GM19463 (cell line): ENCODE data around the gene POU6F2.
A peak's percentile ranks its signal among the peaks of the same experiment; 100 is the strongest.

Source experiments
- ATAC-seq: cut with Tn5 transposase; IDR thresholded peaks from one replicate; pipeline ENCODE4 v1.9.1; 2021; ENCODE audit warnings: mild to moderate bottlenecking, moderate library complexity; ENCODE audit not compliant: unreplicated experiment

POU6F2 gene

GRCh38 chr7:39384386-39384785, 406.7 kb downstream of the POU6F2 start:
- ATAC-seq = no peak

DNA sequence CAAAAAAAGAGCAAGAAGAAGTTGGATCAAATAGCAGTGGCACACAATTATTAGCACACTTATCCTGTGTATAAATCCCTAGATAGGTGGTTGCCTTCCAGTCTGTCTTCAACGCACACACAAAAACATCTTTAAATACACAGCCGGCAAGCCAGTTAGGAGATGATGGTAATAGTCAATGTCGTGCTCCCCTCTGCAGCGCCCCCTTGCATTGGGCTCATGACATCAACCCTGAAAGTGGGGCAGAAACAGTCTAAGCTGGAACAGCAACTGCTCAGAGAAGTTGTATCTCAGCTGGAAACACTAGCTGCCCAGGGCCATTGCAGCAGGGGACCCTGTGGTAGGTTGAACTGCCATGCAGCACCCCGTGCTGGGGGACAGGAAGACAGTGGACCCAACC, 409.0 kb downstream of the POU6F2 start:
- no peak for ATAC-seq

DNA sequence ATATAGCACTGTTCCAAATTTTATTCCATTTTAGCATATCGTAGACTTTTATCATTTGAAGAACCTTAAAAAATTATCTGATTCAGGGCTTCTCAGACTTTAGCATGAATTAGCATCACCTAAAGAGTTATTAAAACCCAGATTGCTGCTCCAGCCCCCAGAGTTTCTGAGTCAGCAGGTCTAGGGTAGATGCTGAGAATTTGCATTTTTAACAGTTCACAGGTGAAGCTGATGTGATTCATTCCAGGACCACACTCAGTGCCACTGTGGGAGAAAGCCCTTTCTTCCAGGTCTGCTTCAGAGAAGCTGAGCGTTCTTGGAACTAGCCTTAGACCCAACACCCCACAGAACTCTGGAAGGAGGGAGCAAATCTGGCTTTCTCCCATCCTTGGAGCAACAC, 414.4 kb downstream of the POU6F2 start:
- ATAC-seq = no peak

DNA sequence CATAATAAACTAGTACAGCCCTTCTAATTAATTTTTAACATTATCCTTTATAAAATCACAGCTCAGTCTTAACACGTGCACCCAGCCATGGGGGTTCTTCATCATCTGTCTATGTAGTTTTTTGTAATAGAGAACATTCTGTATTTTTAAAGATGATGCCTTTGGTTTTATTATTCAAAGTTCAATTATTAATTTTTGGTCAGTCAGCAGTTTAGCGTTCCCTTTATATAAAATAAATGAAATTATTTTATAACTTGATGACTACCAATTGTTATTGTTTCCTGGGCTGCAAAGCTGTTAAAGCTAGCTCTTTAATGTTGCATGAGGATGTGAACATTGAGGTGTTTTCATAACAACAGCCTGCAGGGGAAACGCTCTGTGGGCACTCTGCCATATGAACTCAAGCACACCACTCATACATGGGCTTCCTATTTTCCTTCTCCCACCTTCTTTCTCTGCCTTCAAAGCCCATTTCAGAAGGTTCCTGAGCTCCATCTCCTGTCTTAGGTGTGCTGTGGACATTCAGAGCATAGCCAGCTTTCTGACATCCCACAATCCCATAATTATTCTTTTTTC, 416.5 kb downstream of the POU6F2 start:
- no peak for ATAC-seq

DNA sequence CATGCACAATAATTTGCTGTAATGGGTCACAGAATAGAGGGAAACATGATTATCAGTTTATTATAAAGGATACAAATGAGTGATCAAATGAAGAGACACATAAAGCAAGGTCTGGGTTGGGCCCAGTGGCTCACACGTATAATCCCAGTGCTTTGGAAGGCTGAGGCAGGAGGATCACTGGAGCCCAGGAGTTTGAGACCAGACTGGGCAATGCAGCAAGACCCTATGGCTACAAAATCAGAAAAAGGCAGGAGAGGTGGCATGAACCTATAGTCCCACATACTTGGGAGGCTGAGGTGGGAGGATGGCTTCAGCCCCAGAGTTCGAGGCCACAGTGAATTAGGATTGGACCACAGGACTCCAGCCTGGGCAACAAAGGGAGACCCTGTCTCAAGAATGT, 421.7 kb downstream of the POU6F2 start:
- no peak for ATAC-seq

DNA sequence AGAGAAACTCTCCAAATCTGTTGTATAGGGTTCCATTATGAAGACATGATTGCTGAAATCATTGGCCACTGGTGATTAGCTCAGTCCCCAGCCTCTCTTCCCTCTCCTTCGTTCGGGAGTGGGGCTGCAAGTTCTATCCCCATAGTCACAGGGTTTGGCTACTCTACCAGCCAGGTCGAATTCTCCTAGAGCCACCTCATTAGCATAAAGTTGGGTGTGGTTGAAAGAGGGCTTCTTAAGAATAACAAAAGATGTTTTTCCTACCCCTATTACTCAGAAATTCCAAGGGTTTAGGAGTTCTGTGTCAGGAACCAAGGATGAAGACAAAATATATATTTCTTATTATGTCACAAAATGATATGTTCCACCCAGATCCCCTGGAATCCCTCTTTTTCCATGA, 422.3 kb downstream of the POU6F2 start:
- ATAC-seq = no peak

DNA sequence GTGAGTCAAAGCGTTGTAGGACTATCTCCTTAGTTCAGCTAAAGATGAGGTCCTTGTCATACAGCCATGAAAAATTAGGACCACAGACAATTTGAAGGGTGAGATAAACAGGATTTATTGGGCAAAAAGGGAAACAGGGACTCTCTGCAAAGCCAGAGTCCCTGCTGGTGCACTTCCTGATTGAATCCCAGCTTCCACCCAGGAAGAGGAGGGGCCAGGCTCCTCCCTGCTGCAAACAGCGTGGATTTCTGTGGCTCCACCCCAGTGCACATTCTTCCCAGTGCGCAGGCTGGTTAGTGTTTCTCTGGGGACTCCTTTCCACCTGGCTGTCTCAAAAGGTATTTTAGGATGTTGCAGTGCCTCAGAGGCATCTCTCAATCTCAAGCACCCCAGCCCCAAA, 423.1 kb downstream of the POU6F2 start:
- no peak for ATAC-seq

DNA sequence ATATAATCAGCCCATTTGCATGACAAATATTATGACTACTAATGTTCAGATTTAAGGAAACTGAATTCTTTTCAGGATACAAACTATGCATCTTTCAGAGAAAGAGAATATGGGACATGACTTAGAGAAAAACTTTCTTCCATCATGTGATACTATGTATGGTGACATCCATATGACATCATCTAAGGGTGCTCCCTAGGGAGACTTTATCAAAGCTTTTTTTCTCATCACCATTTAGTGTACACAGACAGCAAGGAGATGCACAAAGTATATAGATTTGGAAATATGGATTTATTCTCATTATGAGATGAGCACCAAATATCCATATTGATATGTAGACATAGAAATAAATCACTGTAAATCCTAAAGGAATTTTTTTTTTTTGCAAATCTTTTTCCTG, 424.3 kb downstream of the POU6F2 start:
- ATAC-seq = no peak

DNA sequence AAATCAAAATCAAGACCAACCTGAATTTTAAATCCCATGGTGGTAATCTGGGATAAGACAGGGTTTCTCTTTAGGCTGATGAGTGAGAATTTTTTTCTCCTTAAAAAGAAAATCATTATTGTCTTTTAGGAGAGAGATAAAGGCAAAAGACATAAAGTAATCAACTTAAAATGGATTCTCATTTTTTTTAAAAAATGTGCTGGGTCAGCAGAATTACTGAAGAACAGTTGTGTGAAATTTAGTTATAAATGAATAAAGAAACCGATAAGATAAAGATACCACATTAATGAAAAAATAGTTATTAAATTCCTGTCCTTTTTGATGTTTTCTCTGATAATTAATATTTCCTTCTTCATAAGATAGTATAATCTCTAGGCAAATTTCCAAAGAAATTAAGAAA, 427.2 kb downstream of the POU6F2 start:
- ATAC-seq = no peak

DNA sequence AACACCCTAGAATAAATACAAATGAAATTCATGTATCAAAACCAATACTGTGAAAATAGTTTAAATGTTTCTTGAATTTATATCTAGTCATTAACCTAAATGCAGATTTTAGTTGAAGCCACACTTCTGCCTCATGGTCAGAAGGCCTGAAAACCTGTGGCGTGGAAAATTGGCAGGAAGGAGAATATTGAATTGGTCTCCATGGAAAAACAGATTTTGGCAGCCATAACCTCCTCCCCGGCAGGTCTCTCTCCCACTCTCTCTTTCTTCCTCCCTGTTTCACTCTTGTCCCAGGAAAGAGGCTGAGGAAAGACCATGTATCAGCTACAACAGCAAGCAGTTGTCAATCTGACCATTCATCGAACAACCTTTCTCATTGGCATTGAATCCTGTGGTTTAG, 427.9 kb downstream of the POU6F2 start:
- ATAC-seq = no peak

GRCh38 chr7:39406467-39406866, 428.8 kb downstream of the POU6F2 start:
- ATAC-seq = peak; percentile 92

DNA sequence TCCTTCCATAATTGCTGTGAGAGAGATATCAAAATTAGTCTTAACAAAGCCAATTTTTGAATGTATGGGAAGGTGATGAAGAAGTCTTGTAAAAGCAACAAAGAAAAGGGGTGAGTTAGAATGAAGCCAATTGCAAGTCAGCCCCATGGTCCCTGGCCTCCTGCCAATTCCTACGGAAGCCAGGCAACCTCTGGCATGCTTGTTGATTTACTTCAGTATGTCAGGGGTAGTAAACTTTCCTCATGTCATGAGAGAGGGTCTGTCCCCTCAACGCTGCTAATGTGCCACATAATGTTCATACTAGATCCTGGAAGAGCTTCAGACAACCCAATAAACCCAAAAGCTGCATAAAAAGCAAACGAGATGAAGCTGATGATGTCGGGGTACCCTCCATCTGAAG, 429.4 kb downstream of the POU6F2 start:
- ATAC-seq = no peak

DNA sequence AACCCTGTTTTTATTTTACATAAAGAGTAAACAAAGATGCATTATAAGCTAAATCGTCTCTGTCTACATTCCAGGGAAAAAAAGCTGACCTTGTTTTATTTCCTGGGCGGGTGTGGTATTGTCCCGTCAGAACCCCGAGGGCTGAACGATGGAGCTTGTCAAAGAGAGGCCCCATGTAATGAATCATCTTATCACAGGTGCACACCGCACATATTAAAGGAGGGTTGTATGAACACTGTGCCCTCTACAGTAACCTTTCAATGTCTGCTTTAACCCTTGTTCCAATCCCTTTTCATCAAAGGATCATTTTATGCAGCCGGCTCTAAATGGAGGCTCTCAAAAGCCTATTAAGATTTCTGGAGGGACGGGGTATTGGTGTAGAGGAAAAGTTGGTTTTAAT, 430.0 kb downstream of the POU6F2 start:
- ATAC-seq = no peak

DNA sequence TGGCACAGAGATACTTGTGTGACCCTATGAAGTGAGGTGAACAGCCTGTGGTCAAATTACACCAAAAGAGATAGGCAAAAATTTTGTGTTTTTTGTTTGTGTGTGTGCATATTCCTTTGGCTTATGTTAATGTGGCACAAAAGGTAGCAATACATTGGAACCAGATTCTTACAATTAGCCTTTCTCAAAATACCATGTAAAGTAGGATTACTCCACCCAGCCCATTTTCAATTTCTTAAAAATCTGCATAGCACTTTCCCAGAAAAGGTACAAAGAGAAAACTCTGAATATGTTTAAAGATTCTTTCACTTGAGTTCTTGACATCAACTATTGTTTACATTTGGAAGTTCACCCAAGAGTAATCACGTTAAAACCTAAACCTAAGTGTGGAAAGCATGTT, 431.2 kb downstream of the POU6F2 start:
- ATAC-seq = no peak

GRCh38 chr7:39410582-39410981, 432.9 kb downstream of the POU6F2 start:
- no peak for ATAC-seq

DNA sequence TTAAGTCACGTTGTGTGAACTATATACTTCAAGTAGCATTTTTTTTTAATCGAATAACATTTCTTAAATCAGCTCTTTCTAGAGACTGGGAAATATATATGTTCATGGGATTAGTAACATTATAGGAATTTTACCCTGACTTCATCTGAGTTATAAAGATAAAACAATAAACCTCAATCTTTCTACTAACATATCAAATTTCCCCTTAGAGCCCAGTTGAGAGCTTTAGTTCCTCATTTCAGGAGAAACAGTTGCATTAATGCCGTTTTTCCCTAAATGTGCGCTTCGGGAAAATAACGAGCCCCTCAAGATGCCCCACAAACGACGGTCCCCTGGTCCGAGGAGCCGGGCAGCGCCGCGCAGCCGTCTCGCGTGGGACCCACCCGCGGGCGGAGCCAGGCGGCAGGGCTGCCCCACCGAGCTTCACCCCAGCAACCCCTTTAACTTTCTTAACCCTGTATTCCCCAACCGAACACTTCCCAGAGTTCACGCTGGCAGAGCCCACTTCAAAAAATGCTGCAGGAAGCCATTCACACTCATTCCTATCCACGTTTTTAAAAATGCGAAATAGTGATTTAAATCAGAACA, 436.0 kb downstream of the POU6F2 start:
- no peak for ATAC-seq

- ATAC-seq = peak; percentile 91
Observed at GRCh38 chr7:39414224-39415035, 436.7 kb downstream of the POU6F2 start.

DNA sequence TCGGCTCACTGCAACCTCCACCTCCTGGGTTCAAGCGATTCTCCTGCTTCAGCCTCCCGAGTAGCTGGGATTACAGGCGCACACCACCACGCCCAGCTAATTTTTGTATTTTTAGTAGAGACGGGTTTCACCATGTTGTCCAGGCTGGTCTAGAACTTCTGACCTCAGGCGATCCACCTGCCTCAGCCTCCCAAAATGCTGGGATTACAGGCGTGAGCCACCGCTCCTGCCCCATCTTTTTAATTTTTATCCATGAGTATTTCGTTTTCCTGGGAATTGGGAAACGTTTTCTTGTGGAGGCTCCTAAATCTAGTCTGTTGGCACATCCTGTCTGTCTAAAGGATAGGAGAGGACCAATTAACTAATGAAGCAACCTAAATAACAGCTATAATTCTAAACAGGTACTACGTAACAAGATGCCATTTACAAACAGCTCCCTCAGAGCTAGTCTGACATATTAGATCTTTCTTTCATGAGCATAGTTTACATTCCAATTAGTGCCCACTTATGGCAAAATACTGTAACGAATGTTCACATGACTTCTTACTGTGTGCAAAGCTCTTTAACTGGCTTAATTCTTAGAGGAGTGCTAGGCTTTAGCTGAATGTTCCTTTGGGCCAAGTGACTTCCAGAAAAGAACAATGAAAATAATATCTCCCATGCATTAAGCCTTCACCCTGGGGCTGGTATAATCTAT, 437.5 kb downstream of the POU6F2 start:
- ATAC-seq = no peak

GRCh38 chr7:39416866-39417265, 439.2 kb downstream of the POU6F2 start:
- no peak for ATAC-seq

DNA sequence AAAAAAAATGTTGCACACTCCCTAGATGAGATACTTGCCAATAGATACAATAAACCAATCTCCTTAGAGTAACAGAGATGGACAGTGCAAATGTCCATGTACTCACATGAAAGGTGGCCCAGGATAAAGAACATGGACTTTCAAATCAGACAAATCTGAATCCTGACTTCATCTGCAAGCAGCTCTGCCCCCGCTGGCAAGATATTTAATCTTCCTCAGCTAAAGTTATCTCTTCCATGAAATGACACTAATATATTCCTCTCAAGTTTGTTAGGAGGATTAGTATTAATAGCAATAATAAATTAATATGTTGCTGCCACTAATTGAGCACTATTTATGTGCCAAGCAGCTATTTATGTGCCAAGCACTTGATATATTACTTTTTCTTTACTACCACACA, 439.9 kb downstream of the POU6F2 start:
- no peak for ATAC-seq

GRCh38 chr7:39421251-39421650, 443.5 kb downstream of the POU6F2 start:
- no peak for ATAC-seq

DNA sequence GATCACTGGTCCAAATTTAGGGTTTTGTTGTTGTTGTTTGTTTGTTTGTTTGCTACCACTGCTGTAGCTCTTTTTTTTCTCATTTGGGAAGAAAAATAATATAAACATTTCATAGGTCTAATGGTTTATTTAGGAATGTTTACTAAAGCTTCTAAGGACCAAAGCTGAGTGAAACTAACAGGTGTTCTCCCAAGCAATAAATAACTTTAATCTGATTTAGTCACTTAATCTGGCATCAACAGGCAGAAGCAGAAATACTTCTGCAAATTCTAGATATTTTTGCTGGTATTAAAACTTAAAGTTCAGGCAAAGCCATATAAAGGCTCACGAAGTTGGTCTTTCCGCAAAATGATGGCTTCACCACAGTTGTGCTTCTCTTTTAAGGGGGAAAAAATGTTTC, 444.0 kb downstream of the POU6F2 start:
- ATAC-seq = no peak
